Fibroblast of mammary gland (primary cell): ENCODE data around the gene MBD5.

Source experiments
- DNase-seq: peaks from one replicate; pipeline ENCODE4 v3.0.0-alpha.2; 2010; ENCODE audit warnings: low read depth
- H3K4me3 ChIP-seq: 2 replicates; pipeline ENCODE4 v1.5.1; 2011; ENCODE audit warnings: low read depth, mild to moderate bottlenecking, low read length, moderate library complexity; ENCODE audit not compliant: control insufficient read depth
- CTCF ChIP-seq: conservative IDR thresholded peaks from 2 replicates; pipeline ENCODE4 v1.5.1; 2011; ENCODE audit warnings: low read depth, low read length, inconsistent platforms; ENCODE audit not compliant: control insufficient read depth, insufficient read depth

Gene MBD5

GRCh38 chr2:148026573-148026972, 5.7 kb downstream of the MBD5 start:
- DNase-seq = no peak
- no peak overlapping the region for H3K4me3 ChIP-seq
- no peak for TF ChIP-seq CTCF

GRCh38 chr2:148027822-148028221, 6.9 kb downstream of the MBD5 start:
- H3K4me3 ChIP-seq = no peak overlapping the region
- DNase-seq = peak; percentile 30
- no peak for TF ChIP-seq CTCF

- H3K4me3 ChIP-seq = no peak overlapping the region
- no peak for TF ChIP-seq CTCF
- DNase-seq = no peak
These were observed 7.9 kb downstream of the MBD5 start for GRCh38 chr2:148028781-148029180.

- TF ChIP-seq CTCF = no peak
- no peak overlapping the region for H3K4me3 ChIP-seq
- no peak for DNase-seq
These were observed 10.3 kb downstream of the MBD5 start for GRCh38 chr2:148031152-148031551.

- TF ChIP-seq CTCF = no peak
- H3K4me3 ChIP-seq = no peak overlapping the region
- DNase-seq = no peak
These were observed 11.3 kb downstream of the MBD5 start for GRCh38 chr2:148032215-148032614.

DNA sequence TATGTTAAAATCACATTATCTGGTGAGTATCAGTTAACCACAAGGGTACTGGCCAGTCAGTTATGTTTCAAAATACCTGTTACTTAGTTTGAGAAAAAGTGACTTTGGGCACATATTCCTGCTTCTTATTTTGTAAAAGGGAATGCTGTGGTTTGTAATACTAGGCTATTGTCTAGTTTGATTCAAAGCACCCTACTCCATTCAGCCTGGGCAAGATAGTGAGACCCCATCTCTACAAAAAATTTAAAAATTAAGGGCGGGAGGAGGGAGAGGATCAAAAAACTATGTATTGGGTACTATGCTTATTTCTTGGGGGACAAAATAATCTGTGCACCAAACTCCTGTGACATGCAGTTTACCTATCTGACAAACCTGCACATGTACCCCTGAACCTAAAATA, 18.9 kb downstream of the MBD5 start:
- no peak for DNase-seq
- no peak overlapping the region for H3K4me3 ChIP-seq
- no peak for TF ChIP-seq CTCF

DNA sequence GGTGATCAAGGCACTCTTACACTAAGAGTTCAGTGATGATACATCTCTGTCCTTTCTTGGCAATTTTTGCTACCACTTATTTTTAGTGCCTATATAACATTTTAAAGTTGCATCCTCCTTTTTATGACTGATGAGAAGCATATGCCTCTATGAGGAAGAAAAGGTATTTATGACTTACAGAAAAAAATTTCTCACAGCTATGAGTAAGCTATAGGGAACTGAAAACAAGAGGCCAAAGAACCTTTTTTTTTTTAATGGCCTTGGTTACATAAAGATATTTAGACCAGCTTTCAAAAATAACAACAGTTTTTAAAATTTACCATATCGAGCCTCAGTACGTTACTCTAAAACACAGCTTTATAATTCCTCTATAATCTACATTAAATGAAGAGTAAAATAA, 21.3 kb downstream of the MBD5 start:
- no peak for DNase-seq
- no peak overlapping the region for H3K4me3 ChIP-seq
- TF ChIP-seq CTCF = no peak
